RCC 7860 (cell line): ENCODE data around the gene ARHGAP6.
A peak's percentile ranks its signal among the peaks of the same experiment; 100 is the strongest.

Source experiments
- DNase-seq: peaks from one replicate; pipeline ENCODE4 v3.0.0-alpha.2; 2015; ENCODE audit warnings: low spot score
- FAIRE-seq: peaks from 2 replicates; lab custom pipeline; 2012; peaks lifted over from hg19 to GRCh38; lab: Jason Lieb, UNC

ARHGAP6 gene

GRCh38 chrX:11665168-11666111 is at the start of gene ARHGAP6:
TSS of gene ARHGAP6 (minus strand) at chrX:11665920. CDS start at chrX:11664828, 1,092 bp downstream.
- DNase-seq (peak; percentile 26), FAIRE-seq (no peak)

- no peak for FAIRE-seq
These were observed 39.2 kb upstream of the ARHGAP6 start for GRCh38 chrX:11704725-11705495.

GRCh38 chrX:11703855-11704254 is 38.1 kb upstream of the ARHGAP6 start:
- DNase-seq (no peak), FAIRE-seq (no peak)

More at GRCh38 chrX:11704725-11705495, 39.2 kb upstream of the ARHGAP6 start:
- no peak for DNase-seq

- FAIRE-seq (no peak), DNase-seq (no peak)
These were observed 37.4 kb upstream of the ARHGAP6 start for GRCh38 chrX:11702965-11703631.

- FAIRE-seq (no peak), DNase-seq (no peak)
These were observed 36.7 kb upstream of the ARHGAP6 start for GRCh38 chrX:11702420-11702819.

- FAIRE-seq (no peak), DNase-seq (no peak)
These were observed 33.0 kb upstream of the ARHGAP6 start for GRCh38 chrX:11698702-11699101.

GRCh38 chrX:11688201-11688600 is 22.5 kb upstream of the ARHGAP6 start:
- DNase-seq, result no peak
- no peak for FAIRE-seq

GRCh38 chrX:11687157-11687556 is 21.4 kb upstream of the ARHGAP6 start:
- FAIRE-seq (no peak), DNase-seq (no peak)

- FAIRE-seq, result no peak
- no peak for DNase-seq
These were observed 17.3 kb upstream of the ARHGAP6 start for GRCh38 chrX:11683057-11683456.

GRCh38 chrX:11678158-11678557 is 12.4 kb upstream of the ARHGAP6 start:
- no peak for DNase-seq
- no peak for FAIRE-seq

- DNase-seq (peak; percentile 45), FAIRE-seq (peak; percentile 76)
These were observed 6.5 kb upstream of the ARHGAP6 start for GRCh38 chrX:11672213-11672612.

GRCh38 chrX:11670316-11670715 is 4.6 kb upstream of the ARHGAP6 start:
- no peak for FAIRE-seq
- DNase-seq, result no peak

- DNase-seq, result peak; percentile 80
- FAIRE-seq, result peak; percentile 99
These were observed 1.4 kb upstream of the ARHGAP6 start for GRCh38 chrX:11666952-11667685.

GRCh38 chrX:11666164-11666563 is 444 bp upstream of the ARHGAP6 start:
- DNase-seq (no peak), FAIRE-seq (no peak)

GRCh38 chrX:11664211-11665167 is 1.2 kb downstream of the ARHGAP6 start:
- DNase-seq (no peak), FAIRE-seq (no peak)

- FAIRE-seq, result peak; percentile 17
- no peak for DNase-seq
These were observed 1.9 kb downstream of the ARHGAP6 start for GRCh38 chrX:11663875-11664210.

GRCh38 chrX:11655282-11656015 is 10.3 kb downstream of the ARHGAP6 start:
- no peak for FAIRE-seq
- no peak for DNase-seq

GRCh38 chrX:11648705-11649519 is 16.8 kb downstream of the ARHGAP6 start:
- DNase-seq (peak; percentile 37), FAIRE-seq (peak; percentile 86)
